H1 (cell line): ENCODE measurements around the gene PTPRD. TPM values are rescaled to one million over a fixed set of nuclear protein-coding genes. Genes with fewer than 3 reads are reported as not detected.

Source experiments
- CEBPB ChIP-seq: IDR thresholded peaks from 2 replicates; pipeline ENCODE4 v1.6.1; 2012; ENCODE audit warnings: low read depth, low read length
- CREB1 ChIP-seq: IDR thresholded peaks from 2 replicates; pipeline ENCODE4 v1.6.1; 2012; ENCODE audit warnings: inconsistent platforms
- CTBP2 ChIP-seq: IDR thresholded peaks from 2 replicates; pipeline ENCODE4 v1.7.0; 2011; ENCODE audit warnings: borderline replicate concordance, mild to moderate bottlenecking, moderate library complexity, mixed read lengths, low read length; ENCODE audit not compliant: insufficient read depth, insufficient read length
- KDM4A ChIP-seq: IDR thresholded peaks from one replicate; pipeline ENCODE4 v1.7.1; 2012; ENCODE audit warnings: low read depth, mild to moderate bottlenecking, moderate library complexity, low read length, inconsistent platforms; ENCODE audit not compliant: severe bottlenecking
- NANOG ChIP-seq: IDR thresholded peaks from 2 replicates; pipeline ENCODE4 v1.6.1; 2011; ENCODE audit warnings: low read length, low read depth, mild to moderate bottlenecking, inconsistent platforms; ENCODE audit not compliant: insufficient read depth, poor library complexity, severe bottlenecking
- SP4 ChIP-seq: IDR thresholded peaks from 2 replicates; pipeline ENCODE4 v1.6.1; 2012; ENCODE audit warnings: low read length, inconsistent platforms
- TBP ChIP-seq: IDR thresholded peaks from 2 replicates; pipeline ENCODE4 v1.6.1; 2011; ENCODE audit warnings: low read depth, low read length, improper control_type of control experiment
- ZNF274 ChIP-seq: IDR thresholded peaks from 2 replicates; pipeline ENCODE4 v1.7.0; 2012; ENCODE audit warnings: low read length, borderline replicate concordance; ENCODE audit errors: extremely low read depth
- polyA plus RNA-seq, 7 experiments: library from polyadenylated mRNA; depleted of rRNA in 3 of 7; stranded (reverse) in 5 of 7; unstranded in 2 of 7; fragments of >200 nt in 5 of 7; fragments of 200-250 nt in 2 of 7; gene quantifications; 1 replicate in 5 of 7; 2 replicates in 1 of 7; 4 replicates in 1 of 7; pipeline versions ENCODE4 v1.2.1 to v1.2.3, GENCODE V29; 2011 to 2013; ENCODE audit warnings: missing spikeins in 2 of 7, mixed read lengths in 2 of 7
- total RNA-seq: library from RNA; stranded (reverse); fragmentation: NEBNext Ultra II Directional; extraction: Animal tissue kit (Norgen Biotek cat#: 25700); gene quantifications from 2 replicates; pipeline ENCODE4 v1.2.1, GENCODE V29; 2021
- TF ChIP-seq, protein P1 (sequence below): fragments of 300-600 bp; sonication (generic); IDR thresholded peaks from 2 replicates; pipeline ENCODE4 v1.7.1; 2012; ENCODE audit warnings: low read length, moderate library complexity, mild to moderate bottlenecking, inconsistent platforms; ENCODE audit not compliant: insufficient replicate concordance
- TF ChIP-seq, protein P2 (sequence below): IDR thresholded peaks from 2 replicates; pipeline ENCODE4 v1.6.1; 2012; ENCODE audit warnings: inconsistent platforms

Gene PTPRD
- total and polyA plus RNA-seq, 2 of the 8 experiments (the other 6 are each of a cell fraction or from before 2014, with no cell fraction given): 17.2 to 77.0 TPM

DNA sequence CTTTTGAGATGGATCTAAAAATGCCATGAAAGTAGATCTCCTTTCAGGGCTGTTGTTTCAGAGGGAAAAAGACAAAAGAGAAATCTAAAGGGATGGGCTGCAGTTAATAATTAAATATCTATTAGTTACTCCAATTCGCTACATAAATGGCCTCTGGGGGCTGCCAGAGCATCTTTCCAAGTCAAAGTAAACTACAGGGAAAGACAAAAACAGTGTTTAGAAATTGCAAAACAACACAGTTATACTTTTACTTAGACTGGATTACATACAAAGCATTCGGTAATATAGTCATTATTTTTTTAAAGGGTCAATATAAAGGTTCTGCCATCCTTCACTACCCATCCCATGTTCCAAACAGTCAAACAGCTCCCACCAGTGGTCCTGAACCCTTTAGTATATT, 1959.7 kb downstream of the PTPRD start (continued):
- TF ChIP-seq, protein P1, sequence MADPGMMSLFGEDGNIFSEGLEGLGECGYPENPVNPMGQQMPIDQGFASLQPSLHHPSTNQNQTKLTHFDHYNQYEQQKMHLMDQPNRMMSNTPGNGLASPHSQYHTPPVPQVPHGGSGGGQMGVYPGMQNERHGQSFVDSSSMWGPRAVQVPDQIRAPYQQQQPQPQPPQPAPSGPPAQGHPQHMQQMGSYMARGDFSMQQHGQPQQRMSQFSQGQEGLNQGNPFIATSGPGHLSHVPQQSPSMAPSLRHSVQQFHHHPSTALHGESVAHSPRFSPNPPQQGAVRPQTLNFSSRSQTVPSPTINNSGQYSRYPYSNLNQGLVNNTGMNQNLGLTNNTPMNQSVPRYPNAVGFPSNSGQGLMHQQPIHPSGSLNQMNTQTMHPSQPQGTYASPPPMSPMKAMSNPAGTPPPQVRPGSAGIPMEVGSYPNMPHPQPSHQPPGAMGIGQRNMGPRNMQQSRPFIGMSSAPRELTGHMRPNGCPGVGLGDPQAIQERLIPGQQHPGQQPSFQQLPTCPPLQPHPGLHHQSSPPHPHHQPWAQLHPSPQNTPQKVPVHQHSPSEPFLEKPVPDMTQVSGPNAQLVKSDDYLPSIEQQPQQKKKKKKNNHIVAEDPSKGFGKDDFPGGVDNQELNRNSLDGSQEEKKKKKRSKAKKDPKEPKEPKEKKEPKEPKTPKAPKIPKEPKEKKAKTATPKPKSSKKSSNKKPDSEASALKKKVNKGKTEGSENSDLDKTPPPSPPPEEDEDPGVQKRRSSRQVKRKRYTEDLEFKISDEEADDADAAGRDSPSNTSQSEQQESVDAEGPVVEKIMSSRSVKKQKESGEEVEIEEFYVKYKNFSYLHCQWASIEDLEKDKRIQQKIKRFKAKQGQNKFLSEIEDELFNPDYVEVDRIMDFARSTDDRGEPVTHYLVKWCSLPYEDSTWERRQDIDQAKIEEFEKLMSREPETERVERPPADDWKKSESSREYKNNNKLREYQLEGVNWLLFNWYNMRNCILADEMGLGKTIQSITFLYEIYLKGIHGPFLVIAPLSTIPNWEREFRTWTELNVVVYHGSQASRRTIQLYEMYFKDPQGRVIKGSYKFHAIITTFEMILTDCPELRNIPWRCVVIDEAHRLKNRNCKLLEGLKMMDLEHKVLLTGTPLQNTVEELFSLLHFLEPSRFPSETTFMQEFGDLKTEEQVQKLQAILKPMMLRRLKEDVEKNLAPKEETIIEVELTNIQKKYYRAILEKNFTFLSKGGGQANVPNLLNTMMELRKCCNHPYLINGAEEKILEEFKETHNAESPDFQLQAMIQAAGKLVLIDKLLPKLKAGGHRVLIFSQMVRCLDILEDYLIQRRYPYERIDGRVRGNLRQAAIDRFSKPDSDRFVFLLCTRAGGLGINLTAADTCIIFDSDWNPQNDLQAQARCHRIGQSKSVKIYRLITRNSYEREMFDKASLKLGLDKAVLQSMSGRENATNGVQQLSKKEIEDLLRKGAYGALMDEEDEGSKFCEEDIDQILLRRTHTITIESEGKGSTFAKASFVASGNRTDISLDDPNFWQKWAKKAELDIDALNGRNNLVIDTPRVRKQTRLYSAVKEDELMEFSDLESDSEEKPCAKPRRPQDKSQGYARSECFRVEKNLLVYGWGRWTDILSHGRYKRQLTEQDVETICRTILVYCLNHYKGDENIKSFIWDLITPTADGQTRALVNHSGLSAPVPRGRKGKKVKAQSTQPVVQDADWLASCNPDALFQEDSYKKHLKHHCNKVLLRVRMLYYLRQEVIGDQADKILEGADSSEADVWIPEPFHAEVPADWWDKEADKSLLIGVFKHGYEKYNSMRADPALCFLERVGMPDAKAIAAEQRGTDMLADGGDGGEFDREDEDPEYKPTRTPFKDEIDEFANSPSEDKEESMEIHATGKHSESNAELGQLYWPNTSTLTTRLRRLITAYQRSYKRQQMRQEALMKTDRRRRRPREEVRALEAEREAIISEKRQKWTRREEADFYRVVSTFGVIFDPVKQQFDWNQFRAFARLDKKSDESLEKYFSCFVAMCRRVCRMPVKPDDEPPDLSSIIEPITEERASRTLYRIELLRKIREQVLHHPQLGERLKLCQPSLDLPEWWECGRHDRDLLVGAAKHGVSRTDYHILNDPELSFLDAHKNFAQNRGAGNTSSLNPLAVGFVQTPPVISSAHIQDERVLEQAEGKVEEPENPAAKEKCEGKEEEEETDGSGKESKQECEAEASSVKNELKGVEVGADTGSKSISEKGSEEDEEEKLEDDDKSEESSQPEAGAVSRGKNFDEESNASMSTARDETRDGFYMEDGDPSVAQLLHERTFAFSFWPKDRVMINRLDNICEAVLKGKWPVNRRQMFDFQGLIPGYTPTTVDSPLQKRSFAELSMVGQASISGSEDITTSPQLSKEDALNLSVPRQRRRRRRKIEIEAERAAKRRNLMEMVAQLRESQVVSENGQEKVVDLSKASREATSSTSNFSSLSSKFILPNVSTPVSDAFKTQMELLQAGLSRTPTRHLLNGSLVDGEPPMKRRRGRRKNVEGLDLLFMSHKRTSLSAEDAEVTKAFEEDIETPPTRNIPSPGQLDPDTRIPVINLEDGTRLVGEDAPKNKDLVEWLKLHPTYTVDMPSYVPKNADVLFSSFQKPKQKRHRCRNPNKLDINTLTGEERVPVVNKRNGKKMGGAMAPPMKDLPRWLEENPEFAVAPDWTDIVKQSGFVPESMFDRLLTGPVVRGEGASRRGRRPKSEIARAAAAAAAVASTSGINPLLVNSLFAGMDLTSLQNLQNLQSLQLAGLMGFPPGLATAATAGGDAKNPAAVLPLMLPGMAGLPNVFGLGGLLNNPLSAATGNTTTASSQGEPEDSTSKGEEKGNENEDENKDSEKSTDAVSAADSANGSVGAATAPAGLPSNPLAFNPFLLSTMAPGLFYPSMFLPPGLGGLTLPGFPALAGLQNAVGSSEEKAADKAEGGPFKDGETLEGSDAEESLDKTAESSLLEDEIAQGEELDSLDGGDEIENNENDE: no peak
- TF ChIP-seq KDM4A: no peak
- TF ChIP-seq CEBPB: no peak
- no peak for TF ChIP-seq ZNF274
- TF ChIP-seq CREB1: no peak
- TF ChIP-seq CTBP2: no peak
- no peak for TF ChIP-seq NANOG
- no peak for TF ChIP-seq SP4
- TF ChIP-seq TBP: no peak
- TF ChIP-seq, protein P2, sequence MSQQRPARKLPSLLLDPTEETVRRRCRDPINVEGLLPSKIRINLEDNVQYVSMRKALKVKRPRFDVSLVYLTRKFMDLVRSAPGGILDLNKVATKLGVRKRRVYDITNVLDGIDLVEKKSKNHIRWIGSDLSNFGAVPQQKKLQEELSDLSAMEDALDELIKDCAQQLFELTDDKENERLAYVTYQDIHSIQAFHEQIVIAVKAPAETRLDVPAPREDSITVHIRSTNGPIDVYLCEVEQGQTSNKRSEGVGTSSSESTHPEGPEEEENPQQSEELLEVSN: no peak
